ENCODE results near the gene TOR3A.

Gene TOR3A

GRCh38 chr1:179107706-179108629 is 26.1 kb downstream of the TOR3A start:
- H3K27ac ChIP-seq (ENCODE audit: low read depth, low read length, severe bottlenecking), result no peak overlapping the region
- no peaks in the 10 kb centered on the region for H3K4me1 ChIP-seq (ENCODE audit: control insufficient read depth, insufficient read depth, low read length, poor library complexity, severe bottlenecking)
- H3K9me3 ChIP-seq (ENCODE audit: control insufficient read depth, low read length), result no peaks in the 10 kb centered on the region
- WGBS, 2 experiments (ENCODE audit: insufficient coverage in 2 of 2), result 91 to 95% methylated on average over 9 to 12 of the region's 15 CpGs
- peaks cover 92% of the 10 kb centered on the region for H3K36me3 ChIP-seq (ENCODE audit: control insufficient read depth, insufficient read depth, low read length)
- H3K4me3 ChIP-seq (ENCODE audit: extremely low read depth, insufficient read depth, low read length, poor library complexity, severe bottlenecking), result no peak overlapping the region

- H3K36me3 ChIP-seq (ENCODE audit: control insufficient read depth, insufficient read depth, low read length), result peaks cover 89% of the 10 kb centered on the region
- no peaks in the 10 kb centered on the region for H3K4me1 ChIP-seq (ENCODE audit: control insufficient read depth, insufficient read depth, low read length, poor library complexity, severe bottlenecking)
- no peak overlapping the region for H3K4me3 ChIP-seq (ENCODE audit: extremely low read depth, insufficient read depth, low read length, poor library complexity, severe bottlenecking)
- H3K27ac ChIP-seq (ENCODE audit: low read depth, low read length, severe bottlenecking), result no peak overlapping the region
- no peaks in the 10 kb centered on the region for H3K9me3 ChIP-seq (ENCODE audit: control insufficient read depth, low read length)
- WGBS, 2 experiments (ENCODE audit: insufficient coverage in 2 of 2), result 100% methylated on average over 1 of the region's 2 CpGs; no CpG with 5 or more reads in 1 of the 2 experiments
Observed at GRCh38 chr1:179108644-179109043, 26.8 kb downstream of the TOR3A start.

GRCh38 chr1:179115181-179115580 is 33.3 kb downstream of the TOR3A start:
- WGBS, 2 experiments (ENCODE audit: insufficient coverage in 2 of 2), result 84 to 94% methylated on average over 2 to 3 of the region's 3 CpGs

GRCh38 chr1:179119513-179119912 is 37.6 kb downstream of the TOR3A start:
- Histone ChIP-seq H3K27ac (ENCODE audit: low read depth, low read length, severe bottlenecking) (no peak overlapping the region), H3K4me1 (ENCODE audit: control insufficient read depth, insufficient read depth, low read length, poor library complexity, severe bottlenecking) (no peaks in the 10 kb centered on the region), H3K36me3 (ENCODE audit: control insufficient read depth, insufficient read depth, low read length) (peaks cover 85% of the 10 kb centered on the region), H3K4me3 (ENCODE audit: extremely low read depth, insufficient read depth, low read length, poor library complexity, severe bottlenecking) (no peak overlapping the region), H3K9me3 (ENCODE audit: control insufficient read depth, low read length) (no peaks in the 10 kb centered on the region)

More at GRCh38 chr1:179115181-179115580, 33.3 kb downstream of the TOR3A start:
- no peaks in the 10 kb centered on the region for H3K4me1 ChIP-seq (ENCODE audit: control insufficient read depth, insufficient read depth, low read length, poor library complexity, severe bottlenecking)
- H3K9me3 ChIP-seq (ENCODE audit: control insufficient read depth, low read length), result no peaks in the 10 kb centered on the region
- H3K4me3 ChIP-seq (ENCODE audit: extremely low read depth, insufficient read depth, low read length, poor library complexity, severe bottlenecking), result no peak overlapping the region
- peaks cover 87% of the 10 kb centered on the region for H3K36me3 ChIP-seq (ENCODE audit: control insufficient read depth, insufficient read depth, low read length)
- no peak overlapping the region for H3K27ac ChIP-seq (ENCODE audit: low read depth, low read length, severe bottlenecking)

- H3K4me1 ChIP-seq (ENCODE audit: control insufficient read depth, insufficient read depth, low read length, poor library complexity, severe bottlenecking), result no peaks in the 10 kb centered on the region
- no peak overlapping the region for H3K27ac ChIP-seq (ENCODE audit: low read depth, low read length, severe bottlenecking)
- peaks cover 86% of the 10 kb centered on the region for H3K36me3 ChIP-seq (ENCODE audit: control insufficient read depth, insufficient read depth, low read length)
- 100% methylated on average over 1 to 2 of the region's 2 CpGs for WGBS, 2 experiments (ENCODE audit: insufficient coverage in 2 of 2)
- H3K4me3 ChIP-seq (ENCODE audit: extremely low read depth, insufficient read depth, low read length, poor library complexity, severe bottlenecking), result no peak overlapping the region
- no peaks in the 10 kb centered on the region for H3K9me3 ChIP-seq (ENCODE audit: control insufficient read depth, low read length)
Observed at GRCh38 chr1:179120736-179121135, 38.9 kb downstream of the TOR3A start.

- Histone ChIP-seq H3K9me3 (ENCODE audit: control insufficient read depth, low read length) (no peaks in the 10 kb centered on the region), H3K4me1 (ENCODE audit: control insufficient read depth, insufficient read depth, low read length, poor library complexity, severe bottlenecking) (no peaks in the 10 kb centered on the region), H3K27ac (ENCODE audit: low read depth, low read length, severe bottlenecking) (no peak overlapping the region), H3K36me3 (ENCODE audit: control insufficient read depth, insufficient read depth, low read length) (peaks cover 86% of the 10 kb centered on the region), H3K4me3 (ENCODE audit: extremely low read depth, insufficient read depth, low read length, poor library complexity, severe bottlenecking) (no peak overlapping the region)
- 70 to 87% methylated on average over 3 to 5 of the region's 7 CpGs for WGBS, 2 experiments (ENCODE audit: insufficient coverage in 2 of 2)
Observed at GRCh38 chr1:179121159-179121938, 39.5 kb downstream of the TOR3A start.

- no CpG with 5 or more reads among the region's 1 CpG for WGBS, 2 experiments (ENCODE audit: insufficient coverage in 2 of 2)
- Histone ChIP-seq H3K27ac (ENCODE audit: low read depth, low read length, severe bottlenecking) (no peak overlapping the region), H3K4me1 (ENCODE audit: control insufficient read depth, insufficient read depth, low read length, poor library complexity, severe bottlenecking) (peaks cover 24% of the 10 kb centered on the region)
Observed at GRCh38 chr1:179124873-179125272, 43.0 kb downstream of the TOR3A start.

GRCh38 chr1:179126338-179127060 is 44.6 kb downstream of the TOR3A start:
- WGBS, 2 experiments (ENCODE audit: insufficient coverage in 2 of 2), result 90 to 96% methylated on average over 6 to 7 of the region's 8 CpGs
- Histone ChIP-seq H3K27ac (ENCODE audit: low read depth, low read length, severe bottlenecking) (no peak overlapping the region), H3K4me1 (ENCODE audit: control insufficient read depth, insufficient read depth, low read length, poor library complexity, severe bottlenecking) (peaks cover 24% of the 10 kb centered on the region), H3K36me3 (ENCODE audit: control insufficient read depth, insufficient read depth, low read length) (peaks cover 65% of the 10 kb centered on the region), H3K9me3 (ENCODE audit: control insufficient read depth, low read length) (no peaks in the 10 kb centered on the region), H3K4me3 (ENCODE audit: extremely low read depth, insufficient read depth, low read length, poor library complexity, severe bottlenecking) (no peak overlapping the region)

More at GRCh38 chr1:179124873-179125272, 43.0 kb downstream of the TOR3A start:
- no peak overlapping the region for H3K4me3 ChIP-seq (ENCODE audit: extremely low read depth, insufficient read depth, low read length, poor library complexity, severe bottlenecking)
- H3K9me3 ChIP-seq (ENCODE audit: control insufficient read depth, low read length), result no peaks in the 10 kb centered on the region
- H3K36me3 ChIP-seq (ENCODE audit: control insufficient read depth, insufficient read depth, low read length), result peaks cover 66% of the 10 kb centered on the region

GRCh38 chr1:179127163-179127895 is 45.5 kb downstream of the TOR3A start:
- no peak overlapping the region for H3K4me3 ChIP-seq (ENCODE audit: extremely low read depth, insufficient read depth, low read length, poor library complexity, severe bottlenecking)
- no peaks in the 10 kb centered on the region for H3K9me3 ChIP-seq (ENCODE audit: control insufficient read depth, low read length)
- peaks cover 57% of the 10 kb centered on the region for H3K36me3 ChIP-seq (ENCODE audit: control insufficient read depth, insufficient read depth, low read length)
- WGBS, 2 experiments (ENCODE audit: insufficient coverage in 2 of 2), result 90 to 100% methylated on average over 1 to 2 of the region's 5 CpGs
- peak overlapping the region; percentile 47 for H3K27ac ChIP-seq (ENCODE audit: low read depth, low read length, severe bottlenecking)
- peaks cover 24% of the 10 kb centered on the region for H3K4me1 ChIP-seq (ENCODE audit: control insufficient read depth, insufficient read depth, low read length, poor library complexity, severe bottlenecking)

GRCh38 chr1:179128520-179128919 is 46.6 kb downstream of the TOR3A start:
- Histone ChIP-seq H3K36me3 (ENCODE audit: control insufficient read depth, insufficient read depth, low read length) (peaks cover 49% of the 10 kb centered on the region), H3K9me3 (ENCODE audit: control insufficient read depth, low read length) (no peaks in the 10 kb centered on the region)
- 98% methylated on average over 4 of the region's 4 CpGs; no CpG with 5 or more reads in 1 of the 2 experiments for WGBS, 2 experiments (ENCODE audit: insufficient coverage in 2 of 2)

More at GRCh38 chr1:179128520-179128919, 46.6 kb downstream of the TOR3A start:
- H3K4me3 ChIP-seq (ENCODE audit: extremely low read depth, insufficient read depth, low read length, poor library complexity, severe bottlenecking), result no peak overlapping the region
- H3K4me1 ChIP-seq (ENCODE audit: control insufficient read depth, insufficient read depth, low read length, poor library complexity, severe bottlenecking), result peaks cover 24% of the 10 kb centered on the region
- H3K27ac ChIP-seq (ENCODE audit: low read depth, low read length, severe bottlenecking), result peak overlapping the region; percentile 44

All from mesodermal cell (in vitro differentiated cells).